HepG2 (cell line): ENCODE measurements around the gene DENND1C. TPM values are rescaled to one million over a fixed set of nuclear protein-coding genes. Genes with fewer than 3 reads are reported as not detected.

Experiments used
- ATAC-seq: fragments of 200-7000 bp; cut with Tn5 transposase; 3 replicates; pipeline ENCODE4 v1.9.1; 2020; ENCODE audit warnings: mild to moderate bottlenecking, moderate library complexity
- BruUV-seq: library from RNA; stranded (reverse); fragments of 400-500 nt; replicated peaks from 2 replicates; lab custom pipeline; 2021; lab: Mats Ljungman, UMichigan
- CTCF ChIA-PET: fragments of 300-600 bp; formaldehyde crosslinking; extraction: SDS; loops from one replicate; lab custom pipeline; 2021; ENCODE audit warnings: low total read pairs, inconsistent platforms, low intra/inter-chr PET ratio; lab: Yijun Ruan, JAX
- POLR2A ChIA-PET: fragments of 350-600 bp; sonication (Branson Sonifier 250); formaldehyde crosslinking; loops from one replicate; lab custom pipeline; 2020; ENCODE audit warnings: antibody characterized with exemption, inconsistent platforms; lab: Yijun Ruan, JAX
- DNase-seq: peaks from one replicate; pipeline ENCODE4 v3.0.0-alpha.2; 2015; ENCODE audit warnings: low spot score
- FAIRE-seq: peaks from 3 replicates; lab custom pipeline; 2011; peaks lifted over from hg19 to GRCh38; lab: Jason Lieb, UNC
- H2AFZ ChIP-seq: one replicate; pipeline ENCODE4 v1.6.1; 2011; ENCODE audit warnings: low read length, inconsistent platforms
- H3K27ac ChIP-seq: fragments of 300-600 bp; 3 replicates; pipeline ENCODE4 v1.8.0; 2011; ENCODE audit warnings: mixed run types, mild to moderate bottlenecking, mixed read lengths, low read length, inconsistent platforms; ENCODE audit not compliant: insufficient read depth; ENCODE audit errors: extremely low read length
- H3K27me3 ChIP-seq, 2 experiments: fragments of 200-600 bp in 1 of 2; 2 replicates in 1 of 2; 3 replicates in 1 of 2; pipeline versions ENCODE4 v1.6.0 to v1.8.0; 2011; ENCODE audit warnings: low read length in 2 of 2, mild to moderate bottlenecking in 2 of 2, moderate library complexity in 2 of 2, inconsistent platforms in 1 of 2; ENCODE audit not compliant: insufficient read depth in 2 of 2, control insufficient read depth in 1 of 2
- H3K36me3 ChIP-seq, 2 experiments: fragments of 200-600 bp in 1 of 2; replicated peaks in 1 of 2; 2 replicates in 1 of 2; 3 replicates in 1 of 2; pipeline versions ENCODE4 v1.5.1 to v1.8.0; 2011; ENCODE audit warnings: low read length in 2 of 2, inconsistent platforms in 1 of 2; ENCODE audit not compliant: insufficient read depth in 2 of 2, control insufficient read depth in 1 of 2
- H3K4me1 ChIP-seq: 2 replicates; pipeline ENCODE4 v1.5.1; 2012; ENCODE audit warnings: low read length, inconsistent platforms; ENCODE audit not compliant: insufficient read depth
- H3K4me2 ChIP-seq: 2 replicates; pipeline ENCODE4 v1.6.0; 2011; ENCODE audit warnings: low read depth, low read length, inconsistent platforms
- H3K4me3 ChIP-seq, 3 experiments: fragments of 200-600 bp in 1 of 3; sonication (generic), shearing (Covaris generic) in 1 of 3; replicated peaks in 1 of 3; 2 replicates each; pipeline ENCODE4 v1.5.1; 2011 to 2016; ENCODE audit warnings: low read length in 3 of 3, inconsistent platforms in 2 of 3, low read depth in 2 of 3, mild to moderate bottlenecking in 2 of 3, control low read depth in 1 of 3, mixed read lengths in 1 of 3; ENCODE audit not compliant: insufficient read depth in 1 of 3
- H3K79me2 ChIP-seq: one replicate; pipeline ENCODE4 v1.6.1; 2011; ENCODE audit warnings: low read length, inconsistent platforms; ENCODE audit not compliant: insufficient read depth
- H3K9ac ChIP-seq: 2 replicates; pipeline ENCODE4 v1.6.0; 2011; ENCODE audit warnings: mild to moderate bottlenecking, low read depth, low read length, inconsistent platforms; ENCODE audit not compliant: insufficient read depth
- H3K9me3 ChIP-seq: 2 replicates; pipeline ENCODE4 v1.5.1; 2012; ENCODE audit warnings: mild to moderate bottlenecking, low read length
- H4K20me1 ChIP-seq: 2 replicates; pipeline ENCODE4 v1.6.0; 2011; ENCODE audit warnings: inconsistent platforms, mild to moderate bottlenecking, low read length, moderate library complexity; ENCODE audit not compliant: insufficient read depth
- ATF7 ChIP-seq, 2 experiments: fragments of 450-650 bp in 1 of 2; sonication (generic) in 1 of 2; formaldehyde crosslinking in 1 of 2; IDR thresholded peaks; 2 replicates each; pipeline versions ENCODE4 v1.4.0 to v1.6.1; 2016 to 2020; ENCODE audit warnings: antibody characterized with exemption in 1 of 2, mild to moderate bottlenecking in 1 of 2, missing genetic modification reagents in 1 of 2
- JUND ChIP-seq: sonication (generic); formaldehyde crosslinking; IDR thresholded peaks from 2 replicates; pipeline ENCODE4 v1.8.0; 2022; ENCODE audit warnings: mild to moderate bottlenecking, missing genetic modification reagents
- KLF11 ChIP-seq: IDR thresholded peaks from 2 replicates; pipeline ENCODE4 v1.6.1; 2016; ENCODE audit warnings: missing compliant biosample characterization
- MXI1 ChIP-seq: IDR thresholded peaks from 3 replicates; pipeline ENCODE4 v1.6.1; 2012; ENCODE audit warnings: low read depth, low read length, inconsistent platforms, borderline replicate concordance
- MZF1 ChIP-seq: sonication (generic); formaldehyde crosslinking; IDR thresholded peaks from 2 replicates; pipeline ENCODE4 v1.8.1; 2023; ENCODE audit warnings: mild to moderate bottlenecking, missing genetic modification reagents, borderline replicate concordance
- POLR2AphosphoS5 ChIP-seq: IDR thresholded peaks from 2 replicates; pipeline ENCODE4 v1.6.1; 2012; ENCODE audit warnings: low read depth, low read length
- RFXANK ChIP-seq: IDR thresholded peaks from 2 replicates; pipeline ENCODE4 v1.6.1; 2016
- ZNF335 ChIP-seq: sonication (generic); formaldehyde crosslinking; IDR thresholded peaks from 2 replicates; pipeline ENCODE4 v1.4.0; 2020; ENCODE audit warnings: missing genetic modification reagents
- ZNF33B ChIP-seq: sonication (generic); formaldehyde crosslinking; IDR thresholded peaks from 2 replicates; pipeline ENCODE4 v1.5.1; 2020; ENCODE audit warnings: mild to moderate bottlenecking, missing genetic modification reagents
- ZNF34 ChIP-seq: sonication (generic); formaldehyde crosslinking; IDR thresholded peaks from 2 replicates; pipeline ENCODE4 v1.4.0; 2020; ENCODE audit warnings: mild to moderate bottlenecking, missing genetic modification reagents, borderline replicate concordance
- ZNF614 ChIP-seq: IDR thresholded peaks from 2 replicates; pipeline ENCODE4 v1.6.1; 2018; ENCODE audit warnings: missing biosample characterization, missing genetic modification reagents, inconsistent platforms, borderline replicate concordance
- ZNF713 ChIP-seq: sonication (generic); formaldehyde crosslinking; IDR thresholded peaks from 2 replicates; pipeline ENCODE4 v1.4.0; 2020; ENCODE audit warnings: mild to moderate bottlenecking, missing genetic modification reagents
- WGBS: methylation state at CpG from one replicate; pipeline ENCODE4 v1.1.6; 2017; ENCODE audit warnings: low lambda C conversion rate; 5-methylcytosine and 5-hydroxymethylcytosine counted together
- in situ Hi-C: cut with HindIII; loops from 2 replicates; pipeline ENCODE4 v1.10.0; 2017; ENCODE audit warnings: low pct_unique_long_range_greater_than_20kb; ENCODE audit not compliant: extremely low pct_ligation_motif_present
- intact Hi-C: fragments of 100-400 bp; cut with micrococcal nuclease; formaldehyde crosslinking; loops from one replicate; pipeline ENCODE4 v1.10.0; 2022; ENCODE audit not compliant: unreplicated experiment
- polyA plus RNA-seq, 8 experiments: library from polyadenylated mRNA; depleted of rRNA in 3 of 8; stranded (reverse) in 7 of 8; unstranded in 1 of 8; fragments of >200 nt; fragmentation: Illumina TruSeq in 4 of 8; extraction: Trizol in 4 of 8; gene quantifications; 2 replicates each; pipeline versions ENCODE4 v1.2.1 to v1.2.3, GENCODE V29; 2011 to 2016; ENCODE audit warnings: low read depth in 4 of 8, missing spikeins in 1 of 8, mixed read lengths in 1 of 8; ENCODE audit not compliant: insufficient read depth in 1 of 8
- total RNA-seq, 5 experiments: library from RNA; depleted of rRNA; stranded (reverse); fragments of >200 nt; fragmentation: Illumina TruSeq; extraction: Trizol; gene quantifications; 2 replicates each; pipeline ENCODE4 v1.2.3, GENCODE V29; 2016; ENCODE audit warnings: low read depth in 1 of 5
- TF ChIP-seq, protein P1 (sequence below): sonication (generic); formaldehyde crosslinking; IDR thresholded peaks from 2 replicates; pipeline ENCODE4 v1.8.0; 2022; ENCODE audit warnings: missing genetic modification reagents, mild to moderate bottlenecking, inconsistent platforms, borderline replicate concordance
- TF ChIP-seq, protein P2 (sequence below): sonication (generic); formaldehyde crosslinking; IDR thresholded peaks from 2 replicates; pipeline ENCODE4 v1.9.0; 2022; ENCODE audit warnings: low read depth, missing genetic modification reagents
- TF ChIP-seq, protein P3 (sequence below): fragments of 450-650 bp; IDR thresholded peaks from 2 replicates; pipeline ENCODE4 v1.6.1; 2016

The DENND1C gene
- total and polyA plus RNA-seq, 2 of the 13 experiments (the other 11 are each of a cell fraction or from before 2014, with no cell fraction given): 0.04 to 0.73 TPM

DNA sequence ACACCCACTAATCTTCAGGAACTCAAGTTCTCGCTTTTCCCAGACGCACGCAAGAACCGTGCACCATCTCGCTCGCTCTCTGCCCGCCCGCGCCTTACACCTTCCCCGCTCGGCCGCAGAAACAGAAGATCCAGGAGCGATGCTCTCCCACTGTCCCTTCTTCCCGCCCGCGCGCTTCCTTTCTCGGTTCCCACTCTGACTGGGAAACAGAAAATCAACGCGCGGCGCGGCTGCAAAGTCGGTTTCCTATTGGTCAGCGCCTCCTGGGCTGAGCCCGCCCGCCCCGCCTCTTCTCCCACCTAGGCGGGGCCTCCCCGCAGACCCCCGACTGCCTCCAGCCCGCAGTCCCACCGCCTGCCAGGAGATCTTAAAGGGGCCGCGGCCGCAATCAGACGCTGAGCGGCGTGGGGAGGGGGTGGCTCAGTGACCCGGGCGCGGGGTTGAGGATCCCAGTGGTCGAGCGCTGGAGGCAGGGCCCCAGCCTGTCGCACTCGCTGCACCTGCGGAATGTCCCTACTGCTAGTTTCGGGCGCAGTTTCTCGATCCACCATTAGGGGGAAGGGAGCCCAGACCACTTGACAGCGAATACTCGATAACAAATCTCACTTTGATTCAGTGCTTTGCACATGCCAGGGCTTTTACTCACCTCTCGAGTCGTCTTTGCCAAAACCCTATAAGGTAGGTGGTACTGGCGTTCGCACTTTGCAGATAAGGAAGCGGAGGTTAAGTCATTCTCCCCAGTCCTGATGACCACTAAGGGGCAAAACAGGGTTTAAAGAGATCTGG lies 21.3 kb downstream of the DENND1C start (continued):
- TF ChIP-seq, protein P1, sequence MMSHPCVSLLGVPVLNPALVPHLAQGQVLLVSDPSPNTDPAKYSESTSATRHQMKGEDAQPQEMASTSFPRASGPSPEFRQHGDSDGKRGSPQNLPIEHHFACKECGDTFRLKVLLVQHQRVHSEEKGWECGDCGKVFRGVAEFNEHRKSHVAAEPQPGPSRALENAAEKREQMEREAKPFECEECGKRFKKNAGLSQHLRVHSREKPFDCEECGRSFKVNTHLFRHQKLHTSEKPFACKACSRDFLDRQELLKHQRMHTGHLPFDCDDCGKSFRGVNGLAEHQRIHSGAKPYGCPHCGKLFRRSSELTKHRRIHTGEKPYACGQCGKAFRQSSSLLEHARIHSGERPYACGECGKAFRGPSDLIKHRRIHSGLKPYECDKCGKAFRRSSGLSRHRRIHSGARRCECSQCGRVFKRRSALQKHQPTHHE (CRISPR knock-in tag): no peak
- TF ChIP-seq MZF1: no peak
- TF ChIP-seq ZNF713: no peak
- peak; percentile 44; the same call in 1 of the 3 replicates for TF ChIP-seq MXI1
- TF ChIP-seq JUND (CRISPR knock-in tag): peak; percentile 57; the same call in 1 of the 2 replicates
- no peak for TF ChIP-seq ZNF33B (CRISPR knock-in tag)
- TF ChIP-seq POLR2AphosphoS5: no peak
- TF ChIP-seq RFXANK (CRISPR knock-in tag): no peak

DNA sequence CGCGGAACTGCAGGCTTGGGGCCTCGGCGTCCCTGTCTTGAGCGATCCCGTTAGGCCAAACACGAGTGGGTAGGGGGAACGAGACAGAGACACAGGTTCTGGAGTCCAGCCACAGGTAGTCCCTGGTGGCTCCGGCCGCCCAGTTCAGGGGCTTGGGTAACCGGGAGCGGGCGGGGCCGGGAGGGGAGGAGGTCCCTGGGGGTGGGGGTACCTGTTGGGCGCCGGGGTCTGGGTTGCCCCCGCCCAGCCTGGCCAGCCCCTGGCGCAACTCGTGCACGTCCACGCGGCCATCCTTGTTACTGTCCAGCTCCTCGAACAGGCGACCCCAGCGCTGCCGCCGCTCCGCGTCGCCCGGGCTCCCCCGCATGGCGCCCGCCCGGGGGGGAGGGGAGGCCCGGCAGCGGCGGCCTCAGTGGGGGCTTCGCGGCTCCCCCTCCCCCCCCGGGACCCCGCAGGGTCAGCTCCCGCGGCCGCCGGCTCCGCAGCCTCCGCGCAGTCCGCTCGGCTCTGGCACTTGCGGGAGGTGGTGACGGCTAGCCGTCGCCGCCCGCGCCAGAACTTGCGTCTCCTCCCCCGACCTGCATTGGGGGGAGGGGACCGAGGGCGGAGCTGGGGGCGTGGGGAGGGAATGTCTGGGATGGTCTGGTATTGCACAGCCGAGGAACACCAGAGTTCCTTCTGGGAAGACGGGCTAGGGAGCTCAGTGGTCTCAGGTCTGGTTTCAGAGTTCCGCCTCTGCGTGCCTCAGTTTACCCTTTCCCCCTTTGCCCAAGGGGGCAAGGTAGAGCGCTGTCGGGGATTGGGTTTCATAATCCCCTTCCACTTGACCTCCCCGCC lies 22.1 kb downstream of the DENND1C start, which contains the start of gene SLC25A23:
SLC25A23 (minus strand) TSS at position 531 of the 837 bp plus-strand sequence; CDS start at position 367, 164 bp downstream.
- BruUV-seq: no TSS peak
- Histone ChIP-seq H3K27me3 (no peaks in the 10 kb centered on the region), H3K36me3 (peaks cover 2 to 16% of the 10 kb centered on the region in 2 experiments; a peak in 4 of 5 replicates), H3K79me2 (no peaks in the 10 kb centered on the region), H3K4me1 (peaks cover 11% of the 10 kb centered on the region), H3K9ac (peak within 1 kb of the TSS; percentile 70), H2AFZ (peak within 1 kb of the TSS; percentile 75), H3K4me3 (peak within 1 kb of the TSS; percentile 66 to 83 (median 81)), H4K20me1 (no peaks in the 10 kb centered on the region), H3K4me2 (peak within 1 kb of the TSS; percentile 91), H3K27ac (peak within 1 kb of the TSS; percentile 41), H3K9me3 (no peaks in the 10 kb centered on the region)
- intact Hi-C loops (no loop called here), in situ Hi-C loops (no loop called here)
- FAIRE-seq: no peak
- CTCF ChIA-PET: no interaction called here
- WGBS: 0% methylated on average over 1 of the region's 70 CpGs
- ATAC-seq: peak; percentile 66
- POLR2A ChIA-PET: interaction anchor here (0.9 to 2.0 kb wide), 3 partner anchors 17 to 87 kb away, joined by 3 to 5 read pairs (median 4); partner anchors contain the start of genes ALKBH7 and KHSRP
- DNase-seq: peak; percentile 46
- TF ChIP-seq ZNF335 (no peak), ZNF614 (no peak), KLF11 (CRISPR knock-in tag) (no peak), ATF7 (IDR thresholded peaks at IDR 0.05) (no peak), ATF7 (CRISPR knock-in tag; IDR thresholded peaks at IDR 0.05) (no peak), ZNF34 (CRISPR knock-in tag) (no peak)
- TF ChIP-seq, protein P2, sequence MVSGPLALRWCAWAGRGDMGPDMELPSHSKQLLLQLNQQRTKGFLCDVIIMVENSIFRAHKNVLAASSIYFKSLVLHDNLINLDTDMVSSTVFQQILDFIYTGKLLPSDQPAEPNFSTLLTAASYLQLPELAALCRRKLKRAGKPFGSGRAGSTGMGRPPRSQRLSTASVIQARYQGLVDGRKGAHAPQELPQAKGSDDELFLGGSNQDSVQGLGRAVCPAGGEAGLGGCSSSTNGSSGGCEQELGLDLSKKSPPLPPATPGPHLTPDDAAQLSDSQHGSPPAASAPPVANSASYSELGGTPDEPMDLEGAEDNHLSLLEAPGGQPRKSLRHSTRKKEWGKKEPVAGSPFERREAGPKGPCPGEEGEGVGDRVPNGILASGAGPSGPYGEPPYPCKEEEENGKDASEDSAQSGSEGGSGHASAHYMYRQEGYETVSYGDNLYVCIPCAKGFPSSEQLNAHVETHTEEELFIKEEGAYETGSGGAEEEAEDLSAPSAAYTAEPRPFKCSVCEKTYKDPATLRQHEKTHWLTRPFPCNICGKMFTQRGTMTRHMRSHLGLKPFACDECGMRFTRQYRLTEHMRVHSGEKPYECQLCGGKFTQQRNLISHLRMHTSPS: no peak
- TF ChIP-seq, protein P3, sequence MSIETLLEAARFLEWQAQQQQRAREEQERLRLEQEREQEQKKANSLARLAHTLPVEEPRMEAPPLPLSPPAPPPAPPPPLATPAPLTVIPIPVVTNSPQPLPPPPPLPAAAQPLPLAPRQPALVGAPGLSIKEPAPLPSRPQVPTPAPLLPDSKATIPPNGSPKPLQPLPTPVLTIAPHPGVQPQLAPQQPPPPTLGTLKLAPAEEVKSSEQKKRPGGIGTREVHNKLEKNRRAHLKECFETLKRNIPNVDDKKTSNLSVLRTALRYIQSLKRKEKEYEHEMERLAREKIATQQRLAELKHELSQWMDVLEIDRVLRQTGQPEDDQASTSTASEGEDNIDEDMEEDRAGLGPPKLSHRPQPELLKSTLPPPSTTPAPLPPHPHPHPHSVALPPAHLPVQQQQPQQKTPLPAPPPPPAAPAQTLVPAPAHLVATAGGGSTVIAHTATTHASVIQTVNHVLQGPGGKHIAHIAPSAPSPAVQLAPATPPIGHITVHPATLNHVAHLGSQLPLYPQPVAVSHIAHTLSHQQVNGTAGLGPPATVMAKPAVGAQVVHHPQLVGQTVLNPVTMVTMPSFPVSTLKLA: no peak
- TF ChIP-seq, protein P1 (CRISPR knock-in tag): no peak
